Right ventricle myocardium inferior (tissue), 1 donor: ENCODE measurements around the gene TMEM95. TPM values are rescaled to one million over a fixed set of nuclear protein-coding genes. Genes with fewer than 3 reads are reported as not detected.

ENCODE experiments used
- ATAC-seq: fragments of 200-7000 bp; cut with Tn5 transposase; one replicate; pipeline ENCODE4 v1.9.1; 2020; ENCODE audit warnings: mild to moderate bottlenecking, moderate library complexity
- DNase-seq: peaks from one replicate; pipeline ENCODE4 v3.0.0; 2021; ENCODE audit errors: missing footprints
- intact Hi-C: fragments of 100-400 bp; cut with DNase I; formaldehyde crosslinking; loops from one replicate; pipeline ENCODE4 v1.11.0; 2022
- long read RNA-seq: library from polyadenylated mRNA; unstranded; transcript quantifications from one replicate; pipeline ENCODE4 v2.0.0, GENCODE V29; 2021
- total RNA-seq: library from RNA; stranded (reverse); fragmentation: NEBNext Ultra II Directional; extraction: Animal tissue kit (Norgen Biotek cat#: 25700); gene quantifications from one replicate; pipeline ENCODE4 v1.2.1, GENCODE V29; 2021
- donor health status: DM: no; HTN: yes; CAD: no; lungs with severe emphysema.

Gene TMEM95
- total RNA-seq, result not detected
- long read RNA-seq, result 0 reads

DNA sequence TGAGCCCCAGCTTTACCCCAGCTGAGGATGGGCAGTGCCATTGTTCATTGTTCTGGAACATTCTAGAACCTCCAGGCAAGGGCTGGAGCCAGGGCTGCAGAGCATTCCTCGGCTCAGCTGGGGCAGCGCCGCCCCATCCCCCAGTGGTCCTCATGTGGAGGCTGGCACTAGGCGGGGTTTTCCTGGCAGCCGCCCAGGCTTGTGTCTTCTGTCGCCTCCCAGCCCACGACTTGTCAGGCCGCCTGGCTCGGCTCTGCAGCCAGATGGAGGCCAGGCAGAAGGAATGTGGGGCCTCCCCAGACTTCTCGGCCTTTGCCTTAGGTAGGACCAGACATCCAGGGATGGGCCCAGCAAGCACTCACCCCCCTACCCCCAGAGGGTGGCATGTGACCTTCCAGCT, at the start of gene TMEM95:
Gene TMEM95 (plus strand): TSS at position 104 of the 400 bp plus-strand sequence. CDS start 49 bp downstream, at position 153.
- ATAC-seq (no peak), DNase-seq (peak; percentile 79)
- intact Hi-C loops, result loop anchor here (5.0 kb wide), 1 partner anchor 232 kb away; no protein-coding TSS in a partner anchor

DNA sequence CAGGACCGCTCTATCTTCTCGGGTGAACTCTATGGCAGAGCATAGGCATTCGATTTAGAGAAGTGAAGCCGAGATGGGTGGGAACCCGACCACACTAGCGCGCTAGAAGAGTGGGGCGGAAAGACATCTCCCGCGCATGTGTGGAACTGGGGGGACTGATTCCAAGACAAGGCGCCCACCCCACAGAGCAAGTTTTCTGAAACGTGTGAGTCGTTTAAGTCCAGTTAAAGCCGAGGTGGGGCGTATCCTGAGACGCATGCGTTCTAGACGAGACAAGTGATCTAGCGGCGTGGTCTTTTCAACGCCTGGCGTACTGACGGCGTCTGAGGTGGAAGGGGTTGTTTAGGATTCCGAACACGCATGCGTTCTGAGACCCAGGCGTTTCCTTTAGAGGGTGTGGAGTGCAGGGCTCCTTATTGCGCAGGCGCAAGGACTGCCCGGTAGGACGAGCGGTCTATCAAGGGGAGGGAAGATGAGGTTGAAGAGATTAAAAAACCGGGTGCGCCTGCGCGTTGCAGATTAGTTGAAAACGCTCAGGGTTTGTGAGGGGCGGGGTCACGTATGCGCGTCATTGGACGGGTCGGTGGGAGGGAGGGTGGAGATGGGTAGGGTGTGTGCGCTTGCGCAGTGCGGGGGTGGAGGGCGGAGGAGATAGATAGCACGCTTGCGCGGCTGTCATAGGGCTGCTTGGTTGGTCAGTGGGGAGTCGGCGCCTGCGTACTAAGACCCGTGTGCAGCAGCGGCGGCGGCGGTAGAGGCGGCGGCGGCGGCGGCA, 47.9 kb upstream of the TMEM95 start, which contains the start of gene EIF5A:
Gene EIF5A (plus strand): TSS at position 718 of the 775 bp plus-strand sequence. CDS start 2,008 bp downstream, outside the sequence.
- ATAC-seq, result peak; percentile 96
- intact Hi-C loops, result loop anchor here (5.0 kb wide), 1 partner anchor 65 kb away; the partner anchor contains the start of gene GABARAP
- peak; percentile 100 for DNase-seq

- ATAC-seq (peak; percentile 12), DNase-seq (no peak)
- intact Hi-C loops, result loop anchor here (5.0 kb wide), 1 partner anchor 66 kb away; the partner anchor contains the start of gene GABARAP
Observed at GRCh38 chr17:7307686-7308624, 47.0 kb upstream of the TMEM95 start.

DNA sequence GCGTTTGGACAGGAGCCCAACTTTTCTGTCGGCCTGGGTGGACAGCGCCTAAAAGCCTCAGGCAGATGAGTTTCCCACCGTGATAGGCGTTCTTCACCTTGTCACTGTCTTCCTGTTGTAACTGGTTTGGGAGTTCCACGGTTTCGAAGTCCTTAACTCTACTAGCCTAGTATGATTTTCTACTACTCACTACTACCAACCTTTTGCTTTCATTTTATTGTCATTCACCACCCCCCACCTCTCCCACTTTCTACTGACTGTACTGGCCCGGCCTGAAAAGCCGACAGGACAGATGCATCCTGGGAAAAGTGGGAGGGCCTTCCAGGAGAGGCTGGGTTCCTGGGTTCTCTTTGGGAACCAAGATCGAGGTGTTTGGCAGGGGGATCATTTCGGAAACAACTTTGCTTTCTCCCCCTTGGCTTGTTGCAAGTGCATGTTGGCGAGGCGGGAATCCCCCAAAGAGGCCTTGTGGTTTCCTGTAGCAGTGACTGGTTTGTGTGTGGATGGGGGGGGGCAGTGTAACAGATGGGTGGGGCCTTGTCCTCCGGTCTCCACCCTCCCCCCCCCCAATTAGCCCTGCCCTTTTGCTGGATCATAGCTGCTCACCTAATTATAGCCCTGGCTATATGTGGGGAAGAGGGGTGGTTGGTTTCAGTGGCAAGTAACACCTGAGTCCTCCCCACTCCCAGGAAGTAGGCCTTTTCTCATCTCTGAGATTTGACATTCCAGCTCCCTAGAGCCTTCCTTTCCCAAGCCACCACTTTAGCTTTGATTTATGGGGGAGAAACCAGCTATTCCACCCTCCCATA, 46.1 kb upstream of the TMEM95 start:
- DNase-seq, result no peak
- no peak for ATAC-seq
- intact Hi-C loops, result loop anchor here (5.0 kb wide), 1 partner anchor 67 kb away; the partner anchor contains the start of gene GABARAP

DNA sequence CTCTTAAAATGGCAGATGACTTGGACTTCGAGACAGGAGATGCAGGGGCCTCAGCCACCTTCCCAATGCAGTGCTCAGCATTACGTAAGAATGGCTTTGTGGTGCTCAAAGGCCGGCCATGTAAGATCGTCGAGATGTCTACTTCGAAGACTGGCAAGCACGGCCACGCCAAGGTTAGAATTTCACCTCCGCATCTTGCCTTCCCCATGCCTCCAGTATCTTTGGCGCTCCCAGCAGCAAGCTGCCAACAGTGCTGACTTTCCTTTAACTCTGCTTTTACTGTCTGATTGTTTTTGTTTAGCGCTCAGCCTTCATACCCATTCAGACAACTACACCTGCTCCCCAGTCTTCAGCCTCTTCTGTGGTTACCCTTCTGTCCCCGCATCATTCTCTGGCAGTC, 45.3 kb upstream of the TMEM95 start:
- DNase-seq (no peak), ATAC-seq (no peak)
- intact Hi-C loops, result loop anchor here (5.0 kb wide), 1 partner anchor 67 kb away; the partner anchor contains the start of gene GABARAP

GRCh38 chr17:7311110-7311705, 43.7 kb upstream of the TMEM95 start:
- no peak for DNase-seq
- intact Hi-C loops, result no loop called here
- ATAC-seq, result no peak

GRCh38 chr17:7312432-7313087, 42.4 kb upstream of the TMEM95 start:
- no peak for ATAC-seq
- DNase-seq, result no peak
- intact Hi-C loops, result no loop called here

DNA sequence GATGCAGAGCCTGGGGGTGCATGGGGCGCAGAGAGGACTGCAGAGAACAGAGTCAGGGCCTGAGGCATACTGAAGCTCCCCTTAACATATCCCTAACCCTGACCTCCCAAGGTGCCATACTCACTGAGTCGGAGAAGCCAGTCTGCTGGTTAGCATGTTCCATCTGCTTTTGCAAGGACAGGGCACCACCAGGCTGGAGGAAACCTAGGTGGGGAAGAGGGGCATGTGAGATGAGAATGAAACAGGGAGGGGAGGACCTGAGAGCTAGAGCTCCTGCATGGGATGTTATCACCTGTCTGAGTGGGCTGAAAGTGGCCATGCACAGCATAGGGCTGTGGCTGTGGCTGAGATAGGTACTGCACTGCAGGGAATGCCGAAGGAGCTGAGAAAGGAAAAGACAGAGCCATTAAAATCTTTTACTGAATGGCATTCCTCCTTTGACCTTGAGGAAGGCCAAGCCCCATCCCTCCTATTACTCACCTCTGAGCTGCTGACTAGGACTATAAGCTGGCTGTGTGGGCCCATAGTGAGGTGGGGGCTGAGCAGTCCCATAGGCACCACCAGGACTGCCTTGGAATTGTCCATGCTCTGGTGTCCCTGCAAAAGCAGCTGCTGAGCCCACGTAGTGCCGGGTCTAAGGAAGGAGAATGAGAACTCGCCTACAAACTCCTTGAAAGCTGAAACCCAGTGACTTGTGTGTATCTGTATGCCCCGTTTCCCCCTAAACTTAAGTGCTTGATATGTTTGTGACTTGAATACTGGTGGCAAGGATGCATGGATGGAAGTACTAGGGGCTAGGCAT, 41.7 kb upstream of the TMEM95 start:
- intact Hi-C loops, result no loop called here
- DNase-seq (no peak), ATAC-seq (no peak)

DNA sequence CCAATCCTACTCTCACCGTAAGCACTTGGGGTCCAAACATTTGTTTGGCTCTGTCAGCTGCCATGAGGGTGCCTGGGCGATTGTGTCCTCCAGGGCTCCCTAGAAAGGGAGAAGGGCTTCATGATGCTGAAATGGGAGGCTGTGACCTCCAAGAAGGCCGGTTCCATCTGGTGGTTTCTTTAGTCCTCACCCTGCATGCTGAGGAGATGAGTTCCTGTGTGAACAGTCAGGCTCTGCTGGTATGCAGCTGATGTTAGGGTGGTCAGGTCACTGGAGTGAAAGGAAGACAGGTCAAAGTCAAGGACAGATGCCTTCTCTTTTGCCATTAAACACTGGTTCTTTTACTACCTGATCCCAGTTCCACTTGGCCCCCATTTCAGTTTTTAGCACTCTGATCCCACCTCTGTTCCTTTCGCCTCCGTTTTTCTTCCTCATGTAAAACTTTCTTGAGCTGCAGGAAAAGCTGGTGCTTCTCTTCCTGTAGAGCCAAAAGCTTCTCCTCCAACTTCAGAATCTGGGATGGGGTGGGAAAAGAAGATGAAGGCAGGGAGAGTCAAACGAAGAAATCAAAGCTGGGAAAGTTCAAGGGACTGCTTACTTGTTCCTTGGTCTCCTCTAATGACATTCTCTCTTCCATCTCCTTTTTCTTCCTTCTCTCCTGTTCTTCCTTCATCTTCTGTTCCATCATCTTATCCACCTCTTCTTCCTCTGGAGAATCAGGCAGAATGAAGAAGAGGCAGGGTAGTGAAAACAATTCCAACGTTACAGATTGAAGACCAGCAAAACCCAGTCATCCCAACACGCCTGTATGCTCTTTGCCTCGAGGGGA, 40.9 kb upstream of the TMEM95 start:
- intact Hi-C loops, result no loop called here
- ATAC-seq, result no peak
- no peak for DNase-seq

- intact Hi-C loops, result loop anchor here (1.0 to 5.0 kb wide), 2 partner anchors 14 to 77 kb away; partner anchors contain the start of genes NEURL4 and PLSCR3
Observed at GRCh38 chr17:7314719-7315569, 40.0 kb upstream of the TMEM95 start, which contains the start of gene GPS2. Gene GPS2 (minus strand): TSS chr17:7315360. CDS start chr17:7315052, 308 bp downstream.

DNA sequence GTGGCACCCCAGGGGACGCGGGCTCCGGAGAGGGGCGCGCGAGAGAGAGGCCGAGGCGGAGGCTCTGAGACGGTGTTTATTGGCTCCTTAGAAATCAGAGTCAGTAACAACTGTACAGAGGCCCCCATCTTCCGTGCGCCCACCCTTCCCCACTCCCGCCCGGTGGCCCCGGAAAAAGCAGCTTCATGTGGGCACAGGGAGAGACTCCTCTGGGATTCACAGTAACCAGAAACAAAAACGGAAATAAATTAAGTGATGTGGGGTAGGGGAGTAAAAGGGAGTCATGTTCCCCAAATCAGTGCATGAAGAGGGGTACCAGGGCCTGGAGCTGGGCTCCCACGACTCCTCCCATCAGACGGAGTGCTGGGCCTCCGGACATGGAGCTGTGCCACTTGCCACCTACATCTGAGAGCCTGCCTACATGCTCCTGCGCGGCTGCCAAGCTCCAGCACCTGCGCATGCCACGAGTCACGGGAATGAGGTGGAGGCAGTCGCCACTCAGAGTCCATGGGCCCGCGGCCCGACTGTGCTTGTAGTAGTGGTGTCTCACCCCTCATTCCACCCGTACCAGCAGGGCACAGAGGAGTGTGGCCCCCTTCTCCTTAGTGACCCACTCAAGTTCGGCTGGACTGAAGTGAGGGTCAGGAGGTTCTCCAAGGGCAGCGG, 39.3 kb upstream of the TMEM95 start:
- no peak for ATAC-seq
- no peak for DNase-seq
- intact Hi-C loops, result loop anchor here (1.0 to 5.0 kb wide), 2 partner anchors 14 to 77 kb away; partner anchors contain the start of genes NEURL4 and PLSCR3

More at GRCh38 chr17:7314719-7315569, 40.0 kb upstream of the TMEM95 start, which contains the start of gene GPS2:
- ATAC-seq, result peak; percentile 86
- DNase-seq, result peak; percentile 98

DNA sequence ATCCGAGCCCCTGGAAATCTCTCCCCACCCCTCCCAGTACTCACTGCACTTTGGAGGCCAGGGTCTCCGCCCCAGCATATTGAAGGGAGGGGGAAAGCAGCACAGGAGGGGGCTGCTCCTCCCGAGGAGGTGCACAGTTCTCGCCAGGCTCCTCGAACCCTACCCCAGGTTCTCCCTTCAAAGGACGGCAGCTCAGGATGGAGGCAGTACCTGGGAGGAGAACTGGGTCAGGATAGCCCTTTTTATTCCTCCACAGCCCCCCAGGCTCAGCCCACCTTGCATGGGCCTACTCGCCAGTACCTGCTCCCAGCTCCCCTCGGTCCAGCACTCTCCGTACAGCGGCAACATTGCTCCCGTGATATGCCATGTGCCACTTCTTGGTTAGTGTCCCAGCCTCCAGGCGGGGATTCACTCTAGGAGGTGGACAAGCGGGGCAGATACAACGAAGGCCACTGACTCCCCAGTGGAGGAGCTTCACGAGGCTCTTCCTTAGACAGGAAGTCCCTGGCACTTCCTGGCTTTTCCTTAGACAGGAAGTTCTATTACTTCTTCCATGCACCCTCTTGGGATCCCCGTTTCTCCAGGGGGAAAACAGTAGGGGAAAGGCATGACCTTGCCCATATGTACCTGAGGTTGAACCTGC, 37.7 kb upstream of the TMEM95 start:
- no peak for DNase-seq
- intact Hi-C loops, result loop anchor here (5.0 kb wide), 1 partner anchor 75 kb away; the partner anchor contains the start of gene PLSCR3
- ATAC-seq, result no peak

- DNase-seq (no peak), ATAC-seq (no peak)
- intact Hi-C loops, result loop anchor here (5.0 kb wide), 1 partner anchor 74 kb away; the partner anchor contains the start of gene PLSCR3
Observed at GRCh38 chr17:7318121-7318860, 36.7 kb upstream of the TMEM95 start.
